H9 (cell line): ENCODE data around the gene SYF2. TPM values are rescaled to one million over a fixed set of nuclear protein-coding genes. Genes with fewer than 3 reads are reported as not detected.
"Not testable (repeated sequence)": the region's sequence is repeated elsewhere in the genome, so short reads cannot be mapped to it uniquely, and the experiment has no call there.

Source experiments
- DNase-seq: peaks from one replicate; pipeline ENCODE4 v3.0.0-alpha.2; 2017
- H2AFZ ChIP-seq: one replicate; pipeline ENCODE4 v1.6.1; 2013; ENCODE audit warnings: mild to moderate bottlenecking, low read length, control low read depth, moderate library complexity
- H2AK5ac ChIP-seq: 2 replicates; pipeline ENCODE4 v1.6.1; 2013; ENCODE audit warnings: low read length, control low read depth, mixed read lengths; ENCODE audit not compliant: insufficient read length
- H2BK120ac ChIP-seq: one replicate; pipeline ENCODE4 v1.6.1; 2013; ENCODE audit warnings: low read depth, mild to moderate bottlenecking, low read length, control low read depth, inconsistent platforms; ENCODE audit not compliant: poor library complexity, severe bottlenecking
- H2BK12ac ChIP-seq: 2 replicates; pipeline ENCODE4 v1.6.1; 2013; ENCODE audit warnings: low read length, control low read depth, mixed read lengths, low read depth; ENCODE audit not compliant: insufficient read length
- H2BK15ac ChIP-seq: 2 replicates; pipeline ENCODE4 v1.6.1; 2013; ENCODE audit warnings: low read depth, low read length, control low read depth
- H2BK20ac ChIP-seq: one replicate; pipeline ENCODE4 v1.6.1; 2013; ENCODE audit warnings: low read depth, mild to moderate bottlenecking, low read length, control low read depth, inconsistent platforms; ENCODE audit not compliant: poor library complexity, severe bottlenecking
- H2BK5ac ChIP-seq: 2 replicates; pipeline ENCODE4 v1.6.1; 2013; ENCODE audit warnings: low read length, control low read depth, mixed read lengths; ENCODE audit not compliant: insufficient read length
- H3K14ac ChIP-seq: 2 replicates; pipeline ENCODE4 v1.6.1; 2013; ENCODE audit warnings: low read length, control low read depth; ENCODE audit not compliant: insufficient read depth
- H3K18ac ChIP-seq: 2 replicates; pipeline ENCODE4 v1.6.1; 2013; ENCODE audit warnings: low read depth, mild to moderate bottlenecking, mixed read lengths, low read length, control low read depth; ENCODE audit not compliant: insufficient read length
- H3K23ac ChIP-seq: 2 replicates; pipeline ENCODE4 v1.6.1; 2013; ENCODE audit warnings: low read length, control low read depth, mixed read lengths, low read depth; ENCODE audit not compliant: insufficient read length
- H3K23me2 ChIP-seq: 2 replicates; pipeline ENCODE4 v1.6.1; 2013; ENCODE audit warnings: low read depth, mild to moderate bottlenecking, mixed read lengths, low read length, control low read depth; ENCODE audit not compliant: insufficient read length, poor library complexity, severe bottlenecking
- H3K27ac ChIP-seq: 2 replicates; pipeline ENCODE4 v1.5.1; 2013; ENCODE audit warnings: low read length, control low read depth, mixed read lengths, low read depth; ENCODE audit not compliant: insufficient read length
- H3K27me3 ChIP-seq: 2 replicates; pipeline ENCODE4 v1.6.1; 2013; ENCODE audit warnings: low read length, control low read depth, inconsistent platforms; ENCODE audit not compliant: insufficient read depth
- H3K4ac ChIP-seq: 2 replicates; pipeline ENCODE4 v1.6.1; 2013; ENCODE audit warnings: low read depth, mild to moderate bottlenecking, control low read depth, inconsistent platforms, low read length, moderate library complexity
- H3K4me1 ChIP-seq: 2 replicates; pipeline ENCODE4 v1.6.1; 2013; ENCODE audit warnings: low read length, control low read depth, inconsistent platforms; ENCODE audit not compliant: insufficient read depth
- H3K4me2 ChIP-seq: 2 replicates; pipeline ENCODE4 v1.6.1; 2013; ENCODE audit warnings: low read length, control low read depth, mixed read lengths; ENCODE audit not compliant: insufficient read length, insufficient read depth
- H3K56ac ChIP-seq: 2 replicates; pipeline ENCODE4 v1.6.1; 2013; ENCODE audit warnings: low read depth, mild to moderate bottlenecking, mixed read lengths, low read length, control low read depth; ENCODE audit not compliant: insufficient read length
- H3K79me1 ChIP-seq: 2 replicates; pipeline ENCODE4 v1.6.1; 2013; ENCODE audit warnings: low read depth, mild to moderate bottlenecking, moderate library complexity, low read length, control low read depth, inconsistent platforms; ENCODE audit not compliant: insufficient read depth, poor library complexity, severe bottlenecking
- H3K79me2 ChIP-seq: 2 replicates; pipeline ENCODE4 v1.6.1; 2013; ENCODE audit warnings: low read length, control low read depth, inconsistent platforms; ENCODE audit not compliant: insufficient read depth
- H3K9ac ChIP-seq: 2 replicates; pipeline ENCODE4 v1.6.1; 2013; ENCODE audit warnings: low read length, control low read depth, mixed read lengths; ENCODE audit not compliant: insufficient read length; ENCODE audit errors: extremely low read depth
- H3K9me3 ChIP-seq: one replicate; pipeline ENCODE4 v1.6.1; 2013; ENCODE audit warnings: low read depth, low read length, inconsistent platforms; ENCODE audit not compliant: control insufficient read depth
- H3T11ph ChIP-seq: one replicate; pipeline ENCODE4 v1.6.1; 2013; ENCODE audit warnings: mild to moderate bottlenecking, low read length, control low read depth, inconsistent platforms
- H4K20me1 ChIP-seq: one replicate; pipeline ENCODE4 v1.6.1; 2013; ENCODE audit not compliant: control insufficient read depth, insufficient read length, insufficient read depth
- H4K5ac ChIP-seq: 2 replicates; pipeline ENCODE4 v1.6.1; 2013; ENCODE audit warnings: low read depth, mild to moderate bottlenecking, mixed read lengths, low read length, control low read depth; ENCODE audit not compliant: insufficient read length
- H4K8ac ChIP-seq: replicated peaks from 2 replicates; pipeline ENCODE4 v1.6.1; 2013; ENCODE audit warnings: low read length, control low read depth, mixed read lengths, low read depth; ENCODE audit not compliant: insufficient read length
- H4K91ac ChIP-seq: 2 replicates; pipeline ENCODE4 v1.6.1; 2013; ENCODE audit warnings: low read depth, mild to moderate bottlenecking, moderate library complexity, mixed read lengths, low read length, control low read depth; ENCODE audit not compliant: insufficient read length
- H3K27ac Mint-ChIP-seq, 3 experiments: 2 replicates in 2 of 3; 3 replicates in 1 of 3; pipeline ENCODE4 v1.8.0; 2020 to 2021; ENCODE audit warnings: mixed read lengths in 3 of 3, mild to moderate bottlenecking in 1 of 3, moderate library complexity in 1 of 3
- H3K27me3 Mint-ChIP-seq: 2 replicates; pipeline ENCODE4 v1.8.0; 2021; ENCODE audit warnings: low read depth, mild to moderate bottlenecking, moderate library complexity, mixed read lengths
- H3K36me3 Mint-ChIP-seq, 3 experiments: 2 replicates in 2 of 3; 3 replicates in 1 of 3; pipeline ENCODE4 v1.8.0; 2020 to 2021; ENCODE audit warnings: low read depth in 3 of 3, mixed read lengths in 3 of 3; ENCODE audit not compliant: insufficient read depth in 1 of 3
- H3K4me1 Mint-ChIP-seq, 2 experiments: 2 replicates each; pipeline ENCODE4 v1.8.0; 2020; ENCODE audit warnings: mixed read lengths in 2 of 2
- H3K4me3 Mint-ChIP-seq, 2 experiments: 2 replicates in 1 of 2; 3 replicates in 1 of 2; pipeline ENCODE4 v1.8.0; 2020 to 2021; ENCODE audit warnings: mild to moderate bottlenecking in 2 of 2, mixed read lengths in 2 of 2, moderate library complexity in 1 of 2
- H3K9me3 Mint-ChIP-seq, 2 experiments: 2 replicates in 1 of 2; 3 replicates in 1 of 2; pipeline ENCODE4 v1.8.0; 2020; ENCODE audit warnings: mild to moderate bottlenecking in 2 of 2, mixed read lengths in 2 of 2, moderate library complexity in 1 of 2
- WGBS: extraction: QIAGEN DNeasy Blood & Tissue Kit; methylation state at CpG from one replicate; pipeline ENCODE4 v1.1.7; 2013; ENCODE audit warnings: missing lambda C conversion rate, low lambda C conversion rate, mixed read lengths; ENCODE audit not compliant: insufficient read length; ENCODE audit errors: extremely low coverage; 5-methylcytosine and 5-hydroxymethylcytosine counted together
- total RNA-seq: library from RNA; stranded (reverse); gene quantifications from 2 replicates; pipeline ENCODE4 v1.2.1, GENCODE V29; 2021

The SYF2 gene
- total RNA-seq, 1 experiment from 2014 or later: 36.5 TPM

GRCh38 chr1:25267288-25268142 is 35.2 kb upstream of the SYF2 start:
- not testable (repeated sequence) for H3K4me1 ChIP-seq, H2BK120ac ChIP-seq, H2BK12ac ChIP-seq, H3K27me3 Mint-ChIP-seq, H3K79me1 ChIP-seq, H4K20me1 ChIP-seq, H3K23me2 ChIP-seq, H3T11ph ChIP-seq, H3K9ac ChIP-seq, H2BK15ac ChIP-seq, H2BK20ac ChIP-seq, H2AK5ac ChIP-seq, H3K9me3 ChIP-seq, H3K56ac ChIP-seq, H4K8ac ChIP-seq, H3K14ac ChIP-seq, H3K27me3 ChIP-seq, H3K23ac ChIP-seq, H3K27ac Mint-ChIP-seq, H2BK5ac ChIP-seq, H3K18ac ChIP-seq, H4K91ac ChIP-seq, H3K4me2 ChIP-seq, H2AFZ ChIP-seq, H3K79me2 ChIP-seq, H3K9me3 Mint-ChIP-seq, H4K5ac ChIP-seq, H3K27ac ChIP-seq, H3K4ac ChIP-seq
- Mint-ChIP-seq H3K4me3 (peak overlapping the region; percentile 59 to 73), H3K36me3 (peaks cover 0 to 15% (median 8%) of the 10 kb centered on the region in 3 experiments; a peak in 4 of 7 replicates), H3K4me1 (peaks cover 17 to 23% of the 10 kb centered on the region in 2 experiments)
- no CpG with 5 or more reads among the region's 56 CpGs for WGBS
- DNase-seq: peak; percentile 70

GRCh38 chr1:25266554-25267287 is 34.4 kb upstream of the SYF2 start:
- H3K4me2 ChIP-seq: peak overlapping the region; percentile 32
- not testable (repeated sequence) for H2BK15ac ChIP-seq, H3K4me1 ChIP-seq, H3K9me3 ChIP-seq, DNase-seq, H3K56ac ChIP-seq, H3K23ac ChIP-seq, H3K27ac Mint-ChIP-seq, H3T11ph ChIP-seq, H2BK5ac ChIP-seq, H3K79me1 ChIP-seq, H3K27me3 Mint-ChIP-seq, H3K9ac ChIP-seq, H2BK120ac ChIP-seq, H4K91ac ChIP-seq, H3K27ac ChIP-seq, H3K79me2 ChIP-seq, H4K5ac ChIP-seq, H3K4ac ChIP-seq, H3K14ac ChIP-seq, H4K20me1 ChIP-seq, H4K8ac ChIP-seq, H3K23me2 ChIP-seq, H2AFZ ChIP-seq, H2AK5ac ChIP-seq, H3K27me3 ChIP-seq, H2BK12ac ChIP-seq, H2BK20ac ChIP-seq, H3K18ac ChIP-seq, H3K9me3 Mint-ChIP-seq
- Mint-ChIP-seq H3K36me3 (peaks cover 0 to 15% (median 13%) of the 10 kb centered on the region in 3 experiments; a peak in 4 of 7 replicates), H3K4me1 (peaks cover 17 to 22% of the 10 kb centered on the region in 2 experiments), H3K4me3 (peak overlapping the region; percentile 82 to 91)
- no CpG with 5 or more reads among the region's 45 CpGs for WGBS
